Amygdala (tissue), 56 donors: ENCODE results near the gene CABP4.

Experiments used
- DNase-seq, 56 donors: peaks; one replicate each; lab custom pipeline; 2025; lab: John Stamatoyannopoulos, UW

The CABP4 gene

GRCh38 chr11:67434395-67434881 is 20.7 kb upstream of the CABP4 start:
- DNase-seq = no peak

- DNase-seq = no peak
Observed at GRCh38 chr11:67435031-67435726, 20.0 kb upstream of the CABP4 start.

- DNase-seq = no peak
Observed at GRCh38 chr11:67435727-67436458, 19.3 kb upstream of the CABP4 start.

DNA sequence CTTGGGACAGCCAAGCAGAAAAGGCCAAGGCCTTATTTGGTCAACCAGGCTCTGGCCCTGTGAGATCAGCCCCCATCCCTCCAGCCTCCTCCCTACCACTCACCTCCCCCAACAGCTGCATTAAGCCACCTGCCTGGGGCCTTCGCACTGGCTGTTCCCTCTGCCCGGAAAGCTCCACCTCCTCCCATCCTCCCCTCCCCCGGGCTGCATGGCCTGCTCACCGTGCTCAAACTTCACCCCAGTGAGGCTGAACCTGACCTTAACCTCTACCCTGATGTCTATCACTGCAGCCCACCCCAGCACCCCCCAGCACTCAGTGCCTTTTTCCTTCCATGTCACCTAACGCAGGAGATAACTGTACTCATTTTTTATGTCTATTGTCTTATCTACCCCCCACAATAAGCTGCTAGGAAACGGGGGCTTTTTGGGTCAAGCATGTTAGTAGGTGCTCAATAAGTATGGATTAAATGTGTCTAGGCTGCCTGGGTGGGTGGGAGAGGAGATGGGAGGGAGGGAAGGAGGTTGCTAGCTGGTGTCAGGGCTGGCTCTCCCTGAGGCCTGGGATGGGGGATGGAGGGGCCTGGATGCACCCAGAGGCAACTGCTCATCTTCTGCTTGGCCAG is 18.6 kb upstream of the CABP4 start:
- DNase-seq = no peak

GRCh38 chr11:67437082-67437808 is 17.9 kb upstream of the CABP4 start, which contains the start of gene PTPRCAP:
Gene PTPRCAP, minus strand, starts transcription at chr11:67437682. Its CDS starts 63 bp downstream, at chr11:67437619.
- DNase-seq = no peak

- DNase-seq = no peak
Observed at GRCh38 chr11:67437809-67438157, 17.4 kb upstream of the CABP4 start.

DNA sequence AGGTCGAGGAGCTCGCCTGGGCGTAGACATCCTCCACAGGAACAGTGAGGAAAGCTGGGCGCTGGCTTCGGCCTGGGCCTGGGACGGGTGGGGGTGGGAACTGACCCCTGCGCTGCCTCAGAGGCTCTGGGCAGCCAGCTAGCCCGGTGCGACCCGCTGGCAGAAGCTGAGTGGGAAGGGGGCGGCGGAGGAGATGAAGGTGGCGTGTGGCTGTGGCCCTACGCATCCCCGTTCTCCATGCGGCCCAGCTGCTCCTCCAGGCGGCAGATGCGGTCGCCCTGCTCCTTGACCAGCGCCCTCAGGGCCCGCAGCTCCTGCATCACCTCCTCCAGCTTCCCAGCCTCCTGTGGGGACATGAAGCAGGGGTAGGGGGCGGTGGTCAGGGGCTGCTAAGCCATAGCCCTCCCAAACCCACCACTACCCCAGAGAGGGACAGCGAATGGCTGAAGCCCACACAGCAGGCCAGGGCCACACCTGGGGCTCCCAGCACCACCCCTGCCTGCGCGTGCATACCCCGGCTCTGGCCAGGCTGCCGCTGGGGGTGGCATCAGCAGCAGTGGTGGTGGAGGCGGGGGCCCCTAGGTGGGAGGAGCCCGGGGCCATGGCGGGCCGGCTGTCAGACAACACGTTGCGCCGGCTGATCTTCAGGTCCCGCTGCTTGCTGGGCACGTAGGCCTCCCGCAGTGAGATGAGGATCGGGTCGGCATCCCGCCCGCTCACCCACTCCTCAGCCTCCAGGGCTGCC is 16.8 kb upstream of the CABP4 start:
- DNase-seq = no peak

DNA sequence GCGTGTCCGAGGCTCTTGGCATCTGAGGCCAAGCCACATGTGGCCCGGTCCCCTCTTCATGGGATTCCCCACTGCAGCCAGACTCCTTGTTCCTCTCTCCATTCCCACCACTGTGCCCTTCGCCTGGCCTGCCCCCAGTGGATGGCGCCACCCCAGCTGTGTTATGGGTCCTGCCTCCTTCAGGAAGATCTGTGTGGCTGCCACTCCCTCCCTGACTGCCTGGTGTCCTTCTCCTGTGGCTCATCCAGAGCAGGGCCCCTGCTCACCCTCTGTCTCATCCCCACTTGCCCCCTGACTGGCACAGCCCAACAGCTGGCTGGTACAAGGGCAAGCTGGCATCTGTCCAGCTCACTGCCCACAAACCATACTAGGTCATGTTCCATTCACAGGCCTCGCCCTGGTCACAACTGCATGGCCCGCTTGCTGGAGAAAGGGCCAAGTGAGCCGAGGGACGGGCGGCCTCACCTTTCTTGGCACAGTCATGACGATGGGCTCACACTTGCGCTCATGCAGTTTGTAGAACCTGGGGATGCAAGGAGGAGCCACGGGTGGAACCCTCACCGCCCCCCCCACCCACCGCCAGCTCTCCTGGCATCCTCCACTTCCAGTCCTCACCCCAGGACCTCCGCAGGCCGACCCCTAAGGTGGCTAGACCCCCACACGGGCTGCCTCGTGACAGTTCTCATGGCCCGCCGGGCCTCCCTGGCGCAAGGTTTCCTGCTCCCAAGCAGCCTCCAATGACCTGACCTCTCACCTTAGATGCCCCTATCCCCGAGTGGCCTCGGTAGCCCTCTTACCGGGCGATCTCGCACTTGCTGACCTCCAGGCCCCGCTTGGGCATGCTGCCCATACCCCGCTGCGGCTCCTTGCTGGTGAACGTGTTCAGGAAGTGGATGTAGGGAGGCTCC is 15.6 kb upstream of the CABP4 start:
- peak in 11 of 56 donors; percentile 5 to 71 (median 37) for DNase-seq

- no peak for DNase-seq
Observed at GRCh38 chr11:67440229-67441097, 14.7 kb upstream of the CABP4 start.

DNA sequence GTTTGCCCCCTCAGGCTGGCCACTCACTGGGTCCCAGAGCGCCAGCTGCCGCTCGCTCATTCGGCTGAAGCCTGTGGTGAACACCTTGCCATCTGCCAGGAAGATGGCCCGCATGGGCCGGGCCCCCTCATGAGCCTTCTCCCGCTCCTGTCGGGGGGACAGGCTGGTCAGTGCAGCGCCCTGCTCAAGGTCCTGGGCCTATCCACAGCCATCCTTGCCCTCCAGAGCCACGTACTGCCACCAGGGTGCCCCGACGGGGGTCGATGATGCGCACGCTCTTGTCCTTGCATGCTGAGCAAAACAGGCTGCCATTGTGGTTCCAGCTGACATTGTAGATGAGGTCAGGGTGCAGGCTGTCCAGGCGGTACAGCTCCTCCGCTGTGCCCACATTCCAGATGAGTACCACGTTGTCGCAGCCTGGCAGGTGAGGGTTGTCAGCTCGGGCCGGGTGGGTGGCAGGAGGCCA is 14.0 kb upstream of the CABP4 start:
- DNase-seq = no peak

DNA sequence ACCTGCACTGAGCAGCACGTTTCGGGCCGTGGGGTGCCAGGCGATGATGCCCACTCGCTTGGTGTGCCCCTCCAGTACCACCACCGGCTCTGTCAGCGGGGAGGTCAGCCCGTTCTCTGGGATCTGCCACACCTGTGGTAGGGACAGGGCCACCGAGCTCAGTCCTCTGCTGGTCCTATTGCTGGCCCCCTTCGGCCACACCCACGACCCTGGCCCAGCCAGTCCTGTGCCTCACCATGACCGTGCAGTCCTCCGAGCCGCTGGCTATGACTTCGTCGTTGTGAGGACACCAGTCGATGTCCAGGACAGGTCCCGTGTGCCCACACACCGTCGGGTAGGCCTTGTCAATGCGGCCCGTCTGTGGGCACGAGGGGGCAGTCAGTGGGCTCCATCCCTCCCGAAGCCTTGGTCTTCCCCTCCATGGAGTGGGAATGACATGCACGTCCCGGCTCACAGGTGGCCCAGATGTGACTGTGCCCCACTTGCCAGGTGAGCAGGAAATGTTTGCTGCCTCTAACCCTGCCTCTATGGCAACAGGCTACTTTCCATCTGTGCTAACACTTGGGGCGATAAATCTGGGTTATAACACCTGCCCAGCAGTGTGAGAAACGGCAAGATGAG is 13.3 kb upstream of the CABP4 start:
- DNase-seq = no peak

DNA sequence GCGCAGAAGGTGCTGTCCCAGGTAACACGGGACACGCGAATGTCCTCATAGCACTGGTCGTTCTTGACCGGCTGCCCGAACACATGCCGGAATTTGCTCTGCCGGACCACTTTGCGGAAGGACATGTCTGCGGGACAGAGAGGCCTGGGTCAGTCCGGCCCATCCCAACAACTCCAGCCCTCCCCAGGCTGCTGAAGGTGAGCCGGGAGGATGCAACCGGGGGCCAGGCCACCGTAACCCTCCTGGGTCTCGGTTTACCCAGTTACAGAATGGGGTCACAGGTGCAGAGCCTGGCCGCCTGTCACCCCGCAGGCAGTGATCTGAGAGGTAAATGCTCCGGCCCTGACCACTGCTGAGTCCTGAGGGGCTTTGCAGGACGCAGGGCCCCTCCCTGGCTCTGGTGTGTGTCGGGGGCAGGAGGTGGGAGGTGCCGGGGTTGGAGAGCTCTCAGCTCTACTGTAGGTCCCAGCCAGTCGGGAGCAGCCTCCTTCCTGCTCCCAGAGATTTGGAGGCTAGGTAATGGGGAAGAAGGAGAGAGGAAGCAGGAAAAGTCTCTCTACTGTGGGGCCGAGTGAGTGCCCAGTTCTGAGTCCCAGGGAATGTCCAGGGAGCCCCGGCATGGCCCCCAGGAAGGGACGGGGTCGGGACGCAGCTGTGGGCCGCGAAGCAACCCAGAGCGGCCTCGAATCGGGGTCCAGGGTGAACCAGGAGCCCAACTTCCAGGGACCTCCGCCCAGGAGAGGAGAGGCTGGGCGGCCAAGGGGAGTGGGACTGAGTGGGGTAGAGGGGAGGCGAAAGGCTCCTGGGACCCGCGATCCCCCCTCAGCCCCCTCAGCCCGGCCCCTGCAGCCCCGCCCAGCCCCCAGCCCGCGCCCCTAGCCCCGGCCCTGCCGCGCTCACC is 12.4 kb upstream of the CABP4 start:
- DNase-seq = no peak

DNA sequence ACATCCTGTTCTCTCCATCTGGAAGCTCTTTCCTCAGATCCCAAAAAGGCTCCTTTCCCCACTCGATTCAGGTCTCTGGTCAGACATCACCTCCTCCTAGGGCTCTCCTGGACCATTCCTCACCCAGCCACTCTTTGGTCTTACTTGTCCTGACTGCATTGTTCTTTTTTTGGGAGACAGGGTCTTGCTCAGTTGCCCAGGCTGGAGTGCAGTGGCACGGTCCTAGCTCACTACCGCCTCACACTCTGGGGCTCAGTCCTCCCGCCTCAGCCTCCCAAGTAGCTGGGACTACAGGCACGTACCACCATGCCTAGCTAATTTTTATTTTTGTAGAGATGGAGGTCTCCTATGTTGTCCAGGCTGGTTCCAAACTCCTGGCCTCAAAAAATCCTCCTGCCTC is 9.6 kb upstream of the CABP4 start:
- DNase-seq = no peak

DNA sequence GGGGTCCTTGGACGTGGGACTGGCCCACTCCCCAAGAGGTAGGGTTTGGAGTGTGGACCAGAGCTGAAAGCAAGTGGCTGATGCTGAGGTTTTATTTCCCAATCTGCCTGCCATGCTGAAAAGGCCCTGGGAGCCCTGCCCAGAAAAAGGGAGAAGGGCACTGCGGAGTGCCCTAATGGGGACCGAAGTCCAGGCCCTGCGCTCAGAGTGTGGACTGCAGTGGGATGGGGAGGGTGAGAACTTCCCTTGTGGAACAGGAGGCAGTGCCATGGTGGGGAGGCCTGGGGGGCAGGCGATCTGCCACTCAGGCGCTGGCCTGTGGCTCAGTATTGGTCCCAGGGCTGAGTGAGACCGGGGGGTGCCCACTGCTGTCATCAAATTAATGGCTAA is 6.9 kb upstream of the CABP4 start:
- no peak for DNase-seq

- peak in 1 of 56 donors; percentile 25 for DNase-seq
Observed at GRCh38 chr11:67449116-67449844, 5.9 kb upstream of the CABP4 start.
